Measurements from ENCODE around the gene MSRB1.

- TF ChIP-seq, protein P1, sequence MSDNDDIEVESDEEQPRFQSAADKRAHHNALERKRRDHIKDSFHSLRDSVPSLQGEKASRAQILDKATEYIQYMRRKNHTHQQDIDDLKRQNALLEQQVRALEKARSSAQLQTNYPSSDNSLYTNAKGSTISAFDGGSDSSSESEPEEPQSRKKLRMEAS (IDR thresholded peaks at IDR 0.05), result no peak
- TF ChIP-seq POLR2A (IDR thresholded peaks at IDR 0.05; ENCODE audit: low read length), result no peak
- TF ChIP-seq EP300 (IDR thresholded peaks at IDR 0.05), result no peak
- no peak for TF ChIP-seq CTCF (IDR thresholded peaks at IDR 0.05)
- no peak for TF ChIP-seq NFE2L2 (conservative IDR thresholded peaks at IDR 0.05; ENCODE audit: low read length)
Measured at GRCh38 chr16:1908184-1908583, 34.8 kb downstream of the MSRB1 start.

Data from A549 (cell line).